Keratinocyte (primary cell): ENCODE results near the gene RETREG3. TPM values are rescaled to one million over a fixed set of nuclear protein-coding genes. Genes with fewer than 3 reads are reported as not detected.

Experiments used
- DNase-seq: peaks from one replicate; pipeline ENCODE4 v3.0.0-alpha.2; 2011; ENCODE audit warnings: low read depth, missing footprints, low spot score
- FAIRE-seq: peaks from 2 replicates; lab custom pipeline; 2011; peaks lifted over from hg19 to GRCh38; lab: Jason Lieb, UNC
- H2AFZ ChIP-seq: 2 replicates; pipeline ENCODE4 v1.6.0; 2012; ENCODE audit warnings: low read length, control low read depth, inconsistent platforms; ENCODE audit not compliant: control insufficient read depth
- H3K27ac ChIP-seq: 2 replicates; pipeline ENCODE4 v1.5.1; 2011; ENCODE audit warnings: low read length; ENCODE audit not compliant: control insufficient read depth, insufficient read depth
- H3K27me3 ChIP-seq: 3 replicates; pipeline ENCODE4 v1.6.0; 2011; ENCODE audit warnings: low read length; ENCODE audit not compliant: control insufficient read depth, insufficient read depth; ENCODE audit errors: extremely low read depth
- H3K36me3 ChIP-seq, 2 experiments: 2 replicates in 1 of 2; 3 replicates in 1 of 2; pipeline ENCODE4 v1.5.1; 2011; ENCODE audit warnings: low read length in 2 of 2, mild to moderate bottlenecking in 1 of 2; ENCODE audit not compliant: control insufficient read depth in 2 of 2, insufficient read depth in 2 of 2; ENCODE audit errors: extremely low read depth in 1 of 2
- H3K4me1 ChIP-seq: 3 replicates; pipeline ENCODE4 v1.5.1; 2011; ENCODE audit warnings: low read length; ENCODE audit not compliant: control insufficient read depth, insufficient read depth; ENCODE audit errors: extremely low read depth
- H3K4me2 ChIP-seq: 3 replicates; pipeline ENCODE4 v1.6.0; 2011; ENCODE audit warnings: low read depth, low read length; ENCODE audit not compliant: control insufficient read depth, insufficient read depth; ENCODE audit errors: extremely low read depth
- H3K4me3 ChIP-seq, 3 experiments: fragments of 200-600 bp in 1 of 3; sonication (generic) in 1 of 3; 2 replicates in 2 of 3; 3 replicates in 1 of 3; pipeline ENCODE4 v1.5.1; 2011 to 2016; ENCODE audit warnings: low read length in 3 of 3, mild to moderate bottlenecking in 3 of 3, control low read depth in 2 of 3, inconsistent platforms in 1 of 3, low read depth in 1 of 3, mixed read lengths in 1 of 3, mixed run types in 1 of 3, moderate library complexity in 1 of 3; ENCODE audit not compliant: control insufficient read depth in 2 of 3, insufficient read depth in 2 of 3; ENCODE audit errors: extremely low read depth in 1 of 3
- H3K79me2 ChIP-seq: 2 replicates; pipeline ENCODE4 v1.6.0; 2012; ENCODE audit warnings: low read length; ENCODE audit not compliant: control insufficient read depth, insufficient read depth
- H3K9ac ChIP-seq: 3 replicates; pipeline ENCODE4 v1.6.0; 2011; ENCODE audit warnings: low read length; ENCODE audit not compliant: control insufficient read depth, insufficient read depth; ENCODE audit errors: extremely low read depth
- H3K9me1 ChIP-seq: 3 replicates; pipeline ENCODE4 v1.6.0; 2011; ENCODE audit warnings: low read length; ENCODE audit not compliant: control insufficient read depth, insufficient read depth; ENCODE audit errors: extremely low read depth
- H3K9me3 ChIP-seq: 2 replicates; pipeline ENCODE4 v1.5.1; 2012; ENCODE audit warnings: low read depth, low read length; ENCODE audit not compliant: control insufficient read depth
- H4K20me1 ChIP-seq: 3 replicates; pipeline ENCODE4 v1.6.0; 2011; ENCODE audit warnings: low read length; ENCODE audit not compliant: control insufficient read depth, insufficient read depth; ENCODE audit errors: extremely low read depth
- EZH2 ChIP-seq: IDR thresholded peaks from one replicate; pipeline ENCODE4 v1.6.1; 2012; ENCODE audit warnings: inconsistent platforms, mild to moderate bottlenecking, low read length, moderate library complexity
- dilution Hi-C: fragments of 300-500 bp; cut with MboI; formaldehyde crosslinking; loops from one replicate; pipeline ENCODE4 v1.7.0; 2020; ENCODE audit warnings: low sequenced_read_pairs; ENCODE audit not compliant: extremely low pct_ligation_motif_present
- polyA plus RNA-seq, 5 experiments: library from polyadenylated mRNA; depleted of rRNA in 3 of 5; stranded (reverse) in 3 of 5; stranded (forward) in 1 of 5; unstranded in 1 of 5; fragments of >200 nt; gene quantifications; 1 replicate in 1 of 5; 2 replicates in 3 of 5; 3 replicates in 1 of 5; pipeline versions ENCODE4 v1.2.1 to v1.2.3, GENCODE V29; 2011 to 2012; ENCODE audit warnings: missing spikeins in 2 of 5, low read depth in 1 of 5, low replicate concordance in 1 of 5
- TF ChIP-seq, protein P1 (sequence below), 3 experiments: IDR thresholded peaks in 1 of 3; conservative IDR thresholded peaks in 1 of 3; optimal IDR thresholded peaks in 1 of 3; 2 replicates in 2 of 3; 3 replicates in 1 of 3; pipeline versions ENCODE3 to v1.5.1; 2011; ENCODE audit warnings: low read length in 3 of 3, mild to moderate bottlenecking in 3 of 3, moderate library complexity in 2 of 3, control low read depth in 1 of 3, inconsistent platforms in 1 of 3; ENCODE audit not compliant: insufficient read depth in 2 of 3; ENCODE audit errors: extremely low read depth in 1 of 3

The RETREG3 gene
- polyA plus RNA-seq, 1 donor (not counting 4 experiments of a cell fraction or from before 2014, with no cell fraction given), result 25.2 TPM

DNA sequence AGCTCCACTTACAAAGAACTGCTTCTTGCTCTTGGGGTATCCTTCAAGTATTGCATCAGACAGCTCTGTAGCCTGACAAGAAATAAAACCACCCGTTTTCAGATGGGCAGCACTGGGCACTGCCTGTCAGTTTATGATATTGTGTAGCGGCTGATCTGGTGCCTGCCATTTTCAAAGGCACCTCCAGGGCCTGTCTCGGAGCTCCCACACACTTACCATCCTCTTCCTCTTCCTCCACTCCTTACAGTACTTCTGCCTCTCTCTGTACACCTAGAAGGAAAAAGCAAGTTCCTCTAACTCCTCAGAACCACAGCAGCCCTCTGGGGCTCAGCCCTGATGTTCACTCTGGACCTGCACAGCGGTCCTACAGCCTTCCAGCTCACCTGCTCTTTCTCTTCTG lies 36.1 kb downstream of the RETREG3 start:
- Histone ChIP-seq H3K4me2 (no peak overlapping the region), H3K9ac (no peak overlapping the region), H3K4me3 (no peak overlapping the region), H2AFZ (no peak overlapping the region), H3K4me1 (peaks cover 12% of the 10 kb centered on the region), H3K27ac (no peak overlapping the region), H3K79me2 (peaks cover 48% of the 10 kb centered on the region), H3K9me3 (no peaks in the 10 kb centered on the region), H3K27me3 (no peaks in the 10 kb centered on the region), H3K9me1 (no peaks in the 10 kb centered on the region), H4K20me1 (no peaks in the 10 kb centered on the region), H3K36me3 (peaks cover 39 to 47% of the 10 kb centered on the region in 2 experiments)
- FAIRE-seq (no peak), DNase-seq (no peak)
- TF ChIP-seq EZH2, result no peak
- TF ChIP-seq, protein P1, sequence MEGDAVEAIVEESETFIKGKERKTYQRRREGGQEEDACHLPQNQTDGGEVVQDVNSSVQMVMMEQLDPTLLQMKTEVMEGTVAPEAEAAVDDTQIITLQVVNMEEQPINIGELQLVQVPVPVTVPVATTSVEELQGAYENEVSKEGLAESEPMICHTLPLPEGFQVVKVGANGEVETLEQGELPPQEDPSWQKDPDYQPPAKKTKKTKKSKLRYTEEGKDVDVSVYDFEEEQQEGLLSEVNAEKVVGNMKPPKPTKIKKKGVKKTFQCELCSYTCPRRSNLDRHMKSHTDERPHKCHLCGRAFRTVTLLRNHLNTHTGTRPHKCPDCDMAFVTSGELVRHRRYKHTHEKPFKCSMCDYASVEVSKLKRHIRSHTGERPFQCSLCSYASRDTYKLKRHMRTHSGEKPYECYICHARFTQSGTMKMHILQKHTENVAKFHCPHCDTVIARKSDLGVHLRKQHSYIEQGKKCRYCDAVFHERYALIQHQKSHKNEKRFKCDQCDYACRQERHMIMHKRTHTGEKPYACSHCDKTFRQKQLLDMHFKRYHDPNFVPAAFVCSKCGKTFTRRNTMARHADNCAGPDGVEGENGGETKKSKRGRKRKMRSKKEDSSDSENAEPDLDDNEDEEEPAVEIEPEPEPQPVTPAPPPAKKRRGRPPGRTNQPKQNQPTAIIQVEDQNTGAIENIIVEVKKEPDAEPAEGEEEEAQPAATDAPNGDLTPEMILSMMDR (optimal IDR thresholded peaks at IDR 0.05 in 1 of 3, IDR thresholded peaks at IDR 0.05 in 1 of 3, conservative IDR thresholded peaks at IDR 0.05 in 1 of 3; ENCODE audit: extremely low read depth in 1 of 3, insufficient read depth in 2 of 3, low read length in 3 of 3), result no peak
- dilution Hi-C loops, result no loop called here

DNA sequence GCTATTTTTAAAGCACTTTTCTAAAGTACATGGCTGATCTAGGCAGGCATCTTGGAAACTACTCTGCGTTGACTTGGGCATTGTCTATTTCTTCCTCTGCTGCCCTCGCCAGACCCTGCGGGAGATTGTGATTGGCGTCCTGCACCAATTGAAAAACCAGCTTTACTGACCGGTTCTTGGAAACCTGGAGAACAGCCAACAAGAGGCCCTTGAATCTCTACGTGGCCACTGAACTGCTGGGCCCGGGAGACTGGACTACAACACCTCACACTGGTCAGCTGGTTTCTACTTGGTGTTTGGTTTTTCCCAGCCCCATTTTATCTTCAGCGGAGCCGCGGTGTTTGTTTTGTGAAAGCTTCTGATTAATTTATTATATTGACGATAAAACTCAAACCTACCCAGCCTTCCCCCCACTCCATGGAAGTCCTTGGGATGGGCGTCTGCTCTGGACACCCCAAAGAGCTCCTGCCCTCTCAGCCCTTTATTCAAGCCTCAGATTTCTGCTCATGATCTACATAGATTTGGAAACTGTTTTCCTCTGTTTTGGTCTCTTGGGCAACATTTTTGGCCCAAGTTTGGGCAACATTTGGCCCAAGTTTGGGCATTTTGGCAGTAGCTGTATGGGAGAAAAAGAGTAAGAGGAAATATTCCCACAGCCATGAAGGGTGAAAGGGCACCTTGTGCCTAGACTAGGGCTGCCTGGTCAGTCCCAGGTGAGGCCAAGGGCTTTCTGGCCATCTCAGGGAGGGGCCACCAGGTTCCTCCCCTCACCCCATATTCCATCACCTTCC lies 37.5 kb downstream of the RETREG3 start:
- H3K4me2 ChIP-seq, result no peak overlapping the region
- FAIRE-seq (no peak), DNase-seq (no peak)
- no peaks in the 10 kb centered on the region for H3K9me1 ChIP-seq
- dilution Hi-C loops, result no loop called here
- H3K27me3 ChIP-seq, result no peaks in the 10 kb centered on the region
- H3K27ac ChIP-seq, result no peak overlapping the region
- peaks cover 12% of the 10 kb centered on the region for H3K4me1 ChIP-seq
- no peaks in the 10 kb centered on the region for H3K9me3 ChIP-seq
- no peak overlapping the region for H3K9ac ChIP-seq
- peaks cover 39 to 47% of the 10 kb centered on the region in 2 experiments for H3K36me3 ChIP-seq
- H3K4me3 ChIP-seq, result no peak overlapping the region
- no peak overlapping the region for H2AFZ ChIP-seq
- peaks cover 45% of the 10 kb centered on the region for H3K79me2 ChIP-seq
- TF ChIP-seq, protein P1 (optimal IDR thresholded peaks at IDR 0.05 in 1 of 3, IDR thresholded peaks at IDR 0.05 in 1 of 3, conservative IDR thresholded peaks at IDR 0.05 in 1 of 3; ENCODE audit: extremely low read depth in 1 of 3, insufficient read depth in 2 of 3, low read length in 3 of 3), result no peak
- no peak for TF ChIP-seq EZH2
- no peaks in the 10 kb centered on the region for H4K20me1 ChIP-seq
